GM10266 (cell line): ENCODE results near the gene SLC1A7.

ENCODE experiments used
- DNase-seq: peaks from one replicate; pipeline ENCODE4 v3.0.0; 2012; ENCODE audit errors: extremely low spot score
- CTCF ChIP-seq: IDR thresholded peaks from 2 replicates; pipeline ENCODE4 v1.5.1; 2012; ENCODE audit warnings: mild to moderate bottlenecking, low read depth; ENCODE audit not compliant: control insufficient read depth, insufficient read depth; ENCODE audit errors: missing control alignments

The SLC1A7 gene

GRCh38 chr1:53153752-53154151 lies 11.3 kb upstream of the SLC1A7 start:
- no peak for DNase-seq
- TF ChIP-seq CTCF = no peak

GRCh38 chr1:53148123-53148522 lies 5.7 kb upstream of the SLC1A7 start:
- DNase-seq = no peak

GRCh38 chr1:53147174-53147573 lies 4.7 kb upstream of the SLC1A7 start:
- TF ChIP-seq CTCF = no peak
- DNase-seq = no peak

More at GRCh38 chr1:53148123-53148522, 5.7 kb upstream of the SLC1A7 start:
- TF ChIP-seq CTCF = no peak

- no peak for DNase-seq
- TF ChIP-seq CTCF = no peak
These were observed 3.7 kb upstream of the SLC1A7 start for GRCh38 chr1:53145942-53146708.

GRCh38 chr1:53145619-53145941 lies 3.1 kb upstream of the SLC1A7 start:
- TF ChIP-seq CTCF = no peak
- DNase-seq = no peak

GRCh38 chr1:53145051-53145600 lies 2.7 kb upstream of the SLC1A7 start:
- no peak for TF ChIP-seq CTCF
- DNase-seq = no peak

GRCh38 chr1:53144201-53144600 lies 1.8 kb upstream of the SLC1A7 start:
- no peak for TF ChIP-seq CTCF
- DNase-seq = no peak
